Measurements from ENCODE around the gene EVX2.

EVX2 gene

DNA sequence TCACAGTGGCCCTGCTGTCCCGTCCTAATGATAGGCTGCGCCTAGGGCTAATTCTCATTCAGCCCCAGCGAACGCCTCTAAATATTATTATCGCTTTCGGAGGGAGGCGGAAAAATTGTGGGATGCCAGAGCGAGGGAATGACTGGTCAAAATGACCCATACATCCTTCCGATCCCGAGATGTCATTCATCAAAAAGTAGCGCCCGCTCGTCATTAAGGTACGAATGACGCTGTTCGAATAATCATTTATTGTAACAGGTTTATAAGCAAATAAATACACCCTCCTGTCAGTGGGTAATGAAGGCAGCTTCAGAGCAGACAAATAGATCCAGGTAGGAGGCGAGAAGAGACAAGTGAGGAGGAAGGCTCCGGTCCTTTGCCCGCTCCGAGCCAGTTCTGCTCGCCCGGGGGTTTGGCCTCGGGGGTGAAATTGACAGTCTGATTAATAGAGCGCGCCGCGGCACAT lies at the start of gene EVX2:
EVX2 (minus strand) TSS at position 167 of the 466 bp plus-strand sequence. CDS start 186 bp downstream, outside the sequence.
- DNase-seq, result no peak

DNA sequence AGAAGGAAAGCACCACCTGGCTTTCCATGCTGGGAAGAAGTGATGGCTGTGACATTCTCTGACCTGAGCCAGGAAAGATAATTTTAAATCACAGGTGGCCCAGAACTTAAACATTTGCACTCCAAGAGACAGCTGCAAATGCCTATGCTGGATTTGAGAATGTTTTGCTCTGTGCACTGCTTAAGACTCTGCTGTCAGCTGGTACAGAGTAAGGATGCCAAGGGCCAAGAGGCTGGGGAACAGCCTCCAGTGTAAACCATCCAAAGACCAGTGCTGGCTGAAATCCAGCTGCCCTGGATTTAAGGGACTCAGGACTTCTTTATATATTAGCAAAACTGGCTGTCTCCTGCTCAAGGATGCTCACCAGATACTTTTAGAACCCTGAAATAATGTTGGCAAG lies 49.6 kb upstream of the EVX2 start:
- DNase-seq, result no peak

DNA sequence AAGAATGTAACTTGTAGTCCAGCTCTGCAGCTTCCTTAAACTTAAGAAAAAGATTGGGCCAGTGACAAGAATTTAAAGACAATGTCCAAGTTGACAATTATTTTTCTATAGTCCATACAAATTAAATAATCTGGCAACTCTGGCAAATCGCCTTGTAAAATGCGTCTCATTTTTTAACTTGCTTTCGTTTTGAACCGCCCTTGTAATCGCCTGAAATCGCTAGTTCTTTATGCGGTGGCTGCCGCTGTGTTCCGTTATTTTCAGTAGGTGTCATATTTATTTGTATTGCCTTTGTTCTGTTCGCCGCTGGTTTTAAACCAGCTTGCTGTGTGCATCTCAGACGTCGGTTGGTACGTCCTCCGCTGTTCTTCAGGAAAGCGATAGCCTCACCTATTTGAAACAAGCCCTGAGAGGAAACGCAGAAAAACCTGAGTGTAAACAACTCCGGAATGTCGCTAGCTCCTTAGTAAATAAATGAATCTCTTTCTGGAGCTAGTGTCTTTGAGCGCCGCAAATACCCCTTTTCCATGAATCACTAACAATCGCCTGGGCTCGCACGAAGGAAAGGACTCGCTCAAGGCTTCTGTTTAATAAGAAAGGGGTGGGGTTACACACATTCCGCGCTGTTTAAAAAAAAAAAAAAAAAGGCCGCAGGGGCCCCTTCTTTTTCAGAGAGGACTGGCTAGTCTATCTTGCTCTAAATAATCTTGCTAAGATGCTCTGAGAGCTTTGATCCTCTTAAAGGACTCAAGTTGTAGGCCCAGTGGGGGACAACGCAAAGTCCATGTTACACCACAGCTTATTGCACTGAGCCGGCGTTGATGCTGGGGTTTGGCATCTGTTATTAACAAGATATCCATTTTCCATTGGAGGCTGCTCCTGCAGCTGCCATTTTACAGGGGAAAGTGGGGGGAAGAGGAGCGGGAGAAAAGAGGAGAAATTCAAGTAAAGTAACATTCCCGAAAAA lies 48.7 kb upstream of the EVX2 start:
- no peak for DNase-seq

DNA sequence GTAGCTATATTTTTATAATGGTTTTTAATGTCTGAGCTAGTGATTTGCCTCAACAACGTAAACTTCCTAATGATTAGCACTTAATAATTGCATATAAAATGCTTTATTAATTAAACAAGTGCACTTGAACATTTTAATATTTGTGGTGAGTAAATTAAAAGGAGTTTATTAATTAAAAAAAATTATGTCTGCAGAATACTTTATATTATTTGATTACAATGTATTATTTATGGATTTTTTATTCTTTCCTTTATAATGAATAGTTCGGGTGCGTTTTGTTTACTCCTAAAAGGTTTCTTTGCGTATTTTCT lies 48.0 kb upstream of the EVX2 start:
- no peak for DNase-seq

DNA sequence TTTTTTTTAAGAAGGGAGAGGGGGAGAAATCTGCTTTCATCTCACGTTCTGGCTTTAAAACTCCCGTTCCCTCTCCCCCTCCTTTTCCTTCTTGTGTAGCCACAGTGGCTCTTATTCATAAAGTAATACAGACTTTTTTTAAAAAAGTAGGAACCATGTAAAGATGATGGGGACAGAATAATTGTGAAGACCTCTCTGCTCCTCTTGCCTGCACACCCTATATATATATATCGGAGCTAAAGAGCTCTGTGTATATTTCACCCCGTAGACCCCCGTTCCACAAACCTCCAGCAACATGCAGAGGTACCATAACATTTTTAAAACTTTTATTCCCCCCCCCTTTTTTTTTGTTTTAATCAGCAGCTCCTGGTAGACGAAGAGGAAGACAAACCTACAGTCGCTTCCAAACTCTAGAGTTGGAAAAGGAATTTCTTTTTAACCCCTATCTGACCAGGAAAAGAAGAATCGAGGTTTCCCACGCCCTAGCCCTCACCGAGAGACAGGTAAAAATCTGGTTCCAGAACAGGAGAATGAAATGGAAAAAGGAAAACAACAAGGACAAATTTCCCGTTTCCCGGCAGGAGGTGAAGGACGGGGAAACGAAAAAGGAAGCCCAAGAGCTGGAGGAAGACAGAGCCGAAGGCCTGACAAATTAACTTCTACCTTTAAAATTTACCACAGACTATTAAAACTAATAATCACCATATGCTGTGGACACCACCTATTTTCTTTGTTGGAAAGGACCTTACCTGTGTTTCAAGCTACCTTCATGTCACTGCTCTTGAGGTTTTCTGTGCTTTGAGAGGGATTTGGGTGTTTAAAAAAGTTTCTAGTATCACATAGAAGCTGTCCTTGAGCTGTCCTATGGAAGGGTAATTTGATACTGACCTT lies 47.4 kb upstream of the EVX2 start:
- no peak for DNase-seq

DNA sequence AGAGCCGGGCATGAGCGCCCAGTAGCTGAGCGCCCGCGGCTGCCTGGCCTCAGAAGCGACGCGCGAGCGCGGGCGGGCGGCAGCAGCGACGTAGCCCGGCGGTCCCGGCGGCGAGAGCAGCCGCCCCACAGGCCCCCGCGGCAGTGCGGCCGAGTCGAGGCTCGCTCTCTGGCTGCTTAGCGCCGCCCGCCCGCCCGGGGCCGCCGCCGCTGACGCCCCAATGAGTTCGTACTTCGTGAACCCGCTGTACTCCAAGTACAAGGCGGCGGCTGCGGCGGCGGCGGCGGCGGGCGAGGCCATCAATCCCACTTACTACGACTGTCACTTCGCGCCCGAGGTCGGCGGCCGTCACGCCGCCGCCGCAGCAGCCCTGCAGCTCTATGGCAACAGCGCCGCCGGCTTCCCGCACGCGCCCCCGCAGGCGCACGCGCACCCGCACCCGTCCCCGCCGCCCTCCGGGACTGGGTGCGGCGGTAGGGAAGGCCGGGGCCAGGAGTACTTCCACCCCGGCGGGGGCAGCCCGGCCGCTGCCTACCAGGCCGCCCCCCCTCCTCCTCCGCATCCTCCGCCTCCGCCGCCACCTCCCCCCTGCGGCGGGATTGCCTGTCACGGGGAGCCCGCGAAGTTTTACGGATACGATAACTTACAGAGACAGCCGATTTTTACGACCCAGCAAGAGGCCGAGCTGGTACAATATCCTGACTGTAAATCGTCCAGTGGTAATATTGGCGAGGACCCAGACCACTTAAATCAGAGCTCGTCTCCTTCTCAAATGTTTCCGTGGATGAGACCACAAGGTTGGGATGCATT lies 46.6 kb upstream of the EVX2 start:
- no peak for DNase-seq

DNA sequence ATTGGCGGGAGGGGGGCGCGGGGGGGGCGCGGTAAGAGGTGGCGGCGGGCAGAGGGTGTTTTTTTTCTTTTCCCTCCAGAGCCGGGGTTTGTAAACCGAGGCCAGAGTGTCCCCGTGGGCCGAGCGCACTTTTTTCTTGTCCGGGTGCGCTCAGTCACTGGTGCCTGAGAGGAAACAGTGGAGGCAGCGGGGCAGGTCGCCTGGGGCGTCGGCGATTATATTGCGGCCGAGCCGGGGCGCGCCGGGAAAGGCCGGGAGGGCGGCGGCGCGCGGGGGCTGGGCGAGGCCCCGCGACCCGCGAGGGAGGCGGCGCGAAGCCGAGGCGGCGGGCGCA lies 46.0 kb upstream of the EVX2 start:
- DNase-seq, result no peak

DNA sequence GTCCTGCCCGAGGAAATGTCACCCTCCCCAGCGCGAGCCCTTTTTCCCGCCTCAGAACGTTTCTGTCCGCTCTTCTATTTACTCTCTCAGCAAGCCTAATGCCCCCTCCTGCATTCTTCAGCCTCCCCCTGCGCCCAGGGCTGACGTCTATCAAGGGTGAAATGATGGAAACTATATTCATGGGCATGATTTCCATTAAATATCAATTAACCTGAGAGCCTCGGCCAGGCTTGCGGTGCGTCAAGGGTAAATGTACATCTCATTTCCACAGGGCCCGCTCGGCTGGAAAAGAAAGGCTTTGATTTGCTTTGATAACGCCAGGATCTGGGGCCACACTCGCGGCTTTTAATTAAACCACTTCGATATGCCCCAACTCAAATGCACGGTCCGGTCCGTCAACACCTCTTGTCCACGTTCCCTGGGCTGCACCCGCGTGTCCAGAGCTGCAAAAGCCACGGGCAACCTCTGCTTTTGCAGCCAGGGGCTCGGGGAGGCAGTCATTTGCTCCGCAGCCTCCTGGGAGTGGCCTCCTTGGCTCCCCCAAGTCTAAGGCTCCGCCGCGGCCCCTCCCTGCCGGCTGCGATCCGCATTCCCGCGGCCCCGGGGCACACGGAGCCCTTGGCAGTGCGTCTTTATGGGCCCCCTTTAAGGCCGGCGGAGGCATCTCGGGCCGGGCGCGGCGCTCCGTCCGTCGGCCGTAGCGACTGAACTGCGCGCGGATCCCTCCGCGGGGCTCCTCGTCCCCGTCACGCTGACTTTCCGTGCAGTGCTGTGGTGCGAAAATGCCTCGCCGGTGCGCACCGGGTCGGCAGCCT lies 45.4 kb upstream of the EVX2 start, which contains the start of gene HOXD8:
HOXD8 (plus strand) TSS at position 724 of the 815 bp plus-strand sequence. CDS start 662 bp downstream, outside the sequence.
- DNase-seq, result no peak

DNA sequence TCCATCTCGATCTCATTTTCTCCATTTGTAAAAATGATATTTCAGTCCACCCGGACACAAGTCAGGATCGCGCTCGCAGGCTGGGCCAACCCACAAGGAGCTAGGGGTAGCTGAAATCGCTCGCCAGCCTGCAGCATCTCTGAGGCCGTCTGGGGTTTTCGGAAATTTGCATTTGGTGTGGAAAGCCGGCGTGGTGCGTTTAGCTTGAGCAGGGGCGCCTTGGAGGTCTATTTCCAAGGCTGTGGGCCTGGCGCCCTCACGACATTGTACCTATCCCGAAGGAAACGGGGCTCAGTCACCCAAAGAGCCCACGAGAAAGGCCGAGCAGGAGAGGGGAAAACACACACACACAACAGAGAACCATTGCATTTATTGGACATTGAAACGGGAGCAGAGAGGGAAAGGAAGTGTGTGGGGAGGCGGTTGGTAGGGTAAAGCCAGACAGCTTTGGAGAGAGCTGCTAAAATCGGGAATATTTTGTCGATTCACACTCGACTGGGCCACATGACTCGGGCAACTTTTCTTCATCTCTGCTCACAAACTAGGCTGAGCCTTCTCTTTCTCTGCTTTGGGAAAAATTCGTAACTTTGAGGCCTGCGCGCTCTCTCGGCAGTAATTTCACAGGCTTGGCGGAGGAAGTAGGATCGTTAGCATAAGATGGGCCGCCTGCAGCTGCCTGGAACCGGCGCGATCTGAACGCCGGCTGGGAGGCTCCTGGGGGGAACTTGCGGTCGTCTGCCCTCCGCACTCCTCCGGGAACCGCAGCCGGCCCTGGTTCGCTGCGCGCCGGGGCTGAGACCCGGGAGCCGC lies 44.6 kb upstream of the EVX2 start:
- DNase-seq, result no peak

DNA sequence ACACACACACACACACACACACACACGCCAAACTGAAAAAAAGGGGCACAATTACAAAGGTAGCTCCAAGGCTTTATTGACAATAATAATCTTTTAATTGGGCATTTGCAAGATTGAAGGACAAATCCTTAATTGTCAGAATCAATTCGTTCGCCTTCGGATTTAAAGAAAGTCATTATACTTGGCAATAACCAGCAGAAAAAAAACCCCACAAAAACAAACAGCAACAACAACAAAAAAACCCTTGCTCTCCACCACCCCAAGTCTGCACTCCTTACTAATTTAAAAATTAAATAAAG lies 44.0 kb upstream of the EVX2 start:
- no peak for DNase-seq

DNA sequence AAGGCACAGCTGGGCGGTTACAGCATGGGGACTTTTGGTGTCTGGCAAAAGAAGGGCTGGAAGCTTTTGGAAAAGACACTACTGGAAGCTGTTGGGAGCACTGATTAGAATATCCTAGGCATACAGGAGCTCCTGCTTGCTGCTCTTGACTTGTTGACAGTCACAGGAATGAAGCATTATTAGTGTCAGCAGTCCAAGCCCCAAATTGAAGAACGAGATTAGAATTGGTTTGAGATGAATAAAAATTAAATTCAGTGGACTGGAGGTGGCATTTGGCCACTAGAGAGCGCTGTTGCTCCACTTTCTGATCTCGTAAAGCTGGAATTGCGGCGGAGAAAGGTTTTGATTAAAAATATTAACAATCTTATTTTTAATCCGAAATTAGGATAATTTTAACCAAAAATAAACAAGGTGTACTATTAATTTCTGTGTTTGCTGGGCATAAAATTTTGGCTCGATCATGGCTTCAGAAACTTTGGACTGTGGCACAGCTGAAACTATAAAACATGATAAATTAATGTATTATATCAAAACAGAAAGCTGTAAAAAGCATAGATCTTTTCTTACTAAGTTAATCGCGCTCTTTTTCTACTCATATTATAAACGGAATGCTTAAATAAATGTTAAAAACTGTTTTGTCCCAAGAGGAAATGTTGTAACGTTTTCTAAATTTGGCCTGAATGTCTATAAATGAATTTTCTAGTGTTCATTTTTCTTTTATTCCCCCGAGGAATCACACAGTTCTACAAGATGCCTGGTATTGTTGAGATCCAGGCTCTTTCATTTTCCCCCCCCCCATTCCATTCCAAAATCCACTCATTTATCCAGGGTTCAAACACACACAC lies 43.4 kb upstream of the EVX2 start:
- peak; percentile 9 for DNase-seq

DNA sequence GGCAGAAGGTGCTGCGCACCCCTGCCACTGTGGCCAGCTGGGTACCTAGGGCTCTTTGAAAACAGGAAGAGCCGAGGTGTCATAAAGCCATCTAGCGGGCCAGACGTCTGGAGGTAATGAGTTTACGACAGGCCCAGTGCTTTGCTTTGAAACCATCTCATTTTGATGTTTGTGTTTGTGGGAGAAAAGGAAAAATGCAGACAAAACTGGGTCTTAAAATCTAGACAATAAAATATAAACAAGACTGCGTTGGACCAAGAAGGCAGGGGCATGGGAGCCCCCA lies 42.0 kb upstream of the EVX2 start:
- no peak for DNase-seq

DNA sequence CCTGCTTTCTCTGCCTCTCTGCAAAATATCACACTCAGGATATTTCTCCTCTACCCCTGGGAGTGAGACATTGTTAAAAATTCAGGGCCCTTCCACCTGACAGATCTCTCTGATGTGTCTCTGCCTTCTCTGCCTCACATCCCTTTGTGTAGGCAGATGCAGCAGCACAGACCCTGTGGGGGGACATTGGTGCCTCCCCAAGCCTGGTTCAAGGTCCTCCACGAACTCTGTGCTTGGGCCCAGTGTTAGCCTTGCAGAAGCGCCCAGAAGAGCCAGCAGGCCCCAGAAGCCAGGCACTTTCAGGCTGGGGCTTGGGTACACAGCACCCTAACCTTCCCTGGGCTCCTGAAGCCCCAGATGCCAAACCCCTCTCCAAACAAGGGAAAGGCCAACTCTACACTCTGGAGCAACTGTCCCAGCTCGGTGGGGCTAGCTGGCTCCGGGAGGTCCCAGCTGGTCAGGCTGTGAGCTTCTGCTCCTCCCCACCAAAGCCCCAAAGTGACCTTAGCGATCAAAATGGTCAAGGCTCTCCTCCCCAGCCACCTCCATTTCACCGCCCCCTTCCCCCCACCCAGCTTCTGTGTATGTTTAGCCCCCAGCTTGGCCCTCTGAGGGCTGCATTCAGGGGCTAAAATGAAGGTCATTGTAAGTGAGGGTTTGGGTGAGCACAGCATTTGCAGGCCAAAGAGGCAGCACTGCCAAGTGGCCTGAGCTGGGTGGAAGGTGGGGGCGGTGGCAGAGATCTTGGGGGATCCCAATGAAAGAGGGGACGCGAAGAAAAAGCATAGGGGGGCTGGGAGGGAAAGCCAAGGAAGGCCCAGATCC lies 41.4 kb upstream of the EVX2 start:
- DNase-seq, result no peak

DNA sequence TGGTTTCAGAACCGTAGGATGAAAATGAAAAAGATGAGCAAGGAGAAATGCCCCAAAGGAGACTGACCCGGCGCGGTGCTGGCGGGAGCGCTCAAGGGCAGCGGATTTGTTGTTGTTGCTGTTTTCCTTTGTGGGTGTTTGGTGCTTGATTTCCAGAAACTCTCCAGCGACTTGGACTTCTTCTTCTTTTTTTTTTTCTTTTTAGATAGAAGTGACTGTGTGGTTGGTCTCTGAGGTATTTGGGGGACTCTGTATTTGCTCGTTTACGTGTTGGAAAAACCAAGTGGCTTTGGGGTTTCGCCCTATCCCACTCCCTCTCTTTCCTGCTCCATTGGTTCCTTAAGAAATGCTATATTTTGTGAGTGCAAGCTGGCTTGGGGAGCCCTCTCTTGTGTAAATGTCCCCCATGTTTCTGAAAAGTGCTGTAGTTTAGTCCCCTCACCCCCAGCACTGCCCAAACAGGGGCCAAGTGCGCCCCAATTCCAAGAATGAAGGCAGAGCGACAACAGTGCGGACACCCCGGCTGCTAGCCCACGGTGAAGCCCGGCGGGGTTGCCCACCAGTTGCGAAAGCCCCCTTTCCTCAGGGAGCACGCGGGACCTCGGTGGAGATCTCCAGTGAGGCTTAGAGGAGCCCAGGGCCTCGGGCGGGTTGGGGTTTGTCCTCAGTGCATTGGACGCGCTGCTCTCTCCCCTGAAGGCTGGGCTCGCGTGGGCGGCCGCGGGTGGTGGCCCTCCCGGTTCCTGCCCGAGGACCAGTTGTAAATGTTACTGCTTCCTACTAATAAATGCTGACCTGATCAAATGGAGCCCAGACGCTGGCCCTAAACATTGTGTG lies 40.6 kb upstream of the EVX2 start:
- no peak for DNase-seq

DNA sequence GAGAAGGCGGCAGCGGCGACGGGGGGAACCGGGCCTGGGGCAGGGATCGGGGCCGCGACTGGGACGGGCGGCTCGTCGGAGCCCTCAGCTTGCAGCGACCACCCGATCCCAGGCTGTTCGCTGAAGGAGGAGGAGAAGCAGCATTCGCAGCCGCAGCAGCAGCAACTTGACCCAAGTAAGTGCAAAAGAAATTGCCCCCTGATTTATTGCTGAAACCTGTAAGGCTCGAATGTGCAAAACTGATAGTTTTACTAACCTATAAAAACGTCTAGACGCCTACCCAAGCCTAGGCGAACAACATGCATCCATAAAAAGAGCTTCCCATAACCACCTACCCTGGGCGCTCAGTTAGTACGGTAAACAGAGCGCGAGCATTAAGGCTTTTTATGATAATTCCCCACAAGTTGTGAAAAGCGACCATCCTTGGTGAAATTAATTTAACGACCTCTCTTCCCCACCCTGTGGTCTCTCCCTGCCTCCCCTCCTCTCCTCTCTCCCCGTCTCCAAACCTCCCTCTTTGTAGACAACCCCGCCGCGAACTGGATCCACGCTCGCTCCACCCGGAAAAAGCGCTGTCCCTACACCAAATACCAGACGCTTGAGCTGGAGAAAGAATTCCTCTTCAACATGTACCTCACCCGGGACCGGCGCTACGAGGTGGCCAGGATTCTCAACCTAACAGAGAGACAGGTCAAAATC lies 39.8 kb upstream of the EVX2 start:
- no peak for DNase-seq

DNA sequence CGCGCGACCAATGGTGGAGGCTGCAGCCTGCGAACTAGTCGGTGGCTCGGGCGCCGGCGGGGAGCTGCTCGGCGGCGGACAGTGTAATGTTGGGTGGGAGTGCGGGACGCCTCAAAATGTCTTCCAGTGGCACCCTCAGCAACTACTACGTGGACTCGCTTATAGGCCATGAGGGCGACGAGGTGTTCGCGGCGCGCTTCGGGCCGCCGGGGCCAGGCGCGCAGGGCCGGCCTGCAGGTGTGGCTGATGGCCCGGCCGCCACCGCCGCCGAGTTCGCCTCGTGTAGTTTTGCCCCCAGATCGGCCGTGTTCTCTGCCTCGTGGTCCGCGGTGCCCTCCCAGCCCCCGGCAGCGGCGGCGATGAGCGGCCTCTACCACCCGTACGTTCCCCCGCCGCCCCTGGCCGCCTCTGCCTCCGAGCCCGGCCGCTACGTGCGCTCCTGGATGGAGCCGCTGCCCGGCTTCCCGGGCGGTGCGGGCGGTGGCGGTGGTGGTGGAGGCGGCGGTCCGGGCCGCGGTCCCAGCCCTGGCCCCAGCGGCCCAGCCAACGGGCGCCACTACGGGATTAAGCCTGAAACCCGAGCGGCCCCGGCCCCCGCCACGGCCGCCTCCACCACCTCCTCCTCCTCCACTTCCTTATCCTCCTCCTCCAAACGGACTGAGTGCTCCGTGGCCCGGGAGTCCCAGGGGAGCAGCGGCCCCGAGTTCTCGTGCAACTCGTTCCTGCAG lies 39.1 kb upstream of the EVX2 start, which contains the start of gene HOXD9:
HOXD9 (plus strand) TSS at position 37 of the 728 bp plus-strand sequence; CDS start at position 87, 50 bp downstream.
- no peak for DNase-seq

DNA sequence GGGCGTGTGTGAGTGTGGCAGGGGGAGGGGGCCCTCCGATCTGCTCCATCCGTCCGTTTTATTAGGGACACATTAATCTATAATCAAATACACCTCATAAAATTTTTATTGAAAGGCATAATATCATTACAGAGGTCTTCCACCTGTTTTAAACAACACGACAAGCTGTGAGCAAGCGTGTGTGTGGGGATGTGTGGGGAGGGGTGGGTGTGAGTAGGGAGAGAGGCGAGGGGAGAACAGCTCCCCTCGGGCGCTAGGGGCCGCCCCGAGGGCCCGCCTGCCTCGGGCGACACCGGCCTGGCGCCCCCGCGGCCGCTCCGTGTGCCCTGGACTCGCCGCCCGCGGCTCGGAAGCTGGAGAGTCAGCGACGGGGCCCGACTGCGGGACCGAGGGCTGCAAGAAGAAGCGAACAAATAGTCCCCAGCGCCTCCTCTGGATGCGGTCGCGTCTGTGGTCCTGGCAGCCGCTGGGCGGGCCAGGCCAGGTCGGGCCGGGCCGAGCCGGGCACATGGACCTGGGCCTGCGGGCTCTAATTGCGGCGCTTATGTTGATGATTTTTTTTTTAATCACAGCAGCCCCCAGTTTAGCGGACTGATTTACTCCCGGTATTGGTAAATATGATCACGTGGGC lies 38.4 kb upstream of the EVX2 start:
- no peak for DNase-seq

Measured in MV-4-11 (cell line).